Heart left ventricle (tissue), 13 donors: ENCODE data around the gene NUP43.

ENCODE experiments used
- POLR2A ChIP-seq, 2 donors: fragments of 450-650 bp; IDR thresholded peaks; one replicate each; pipeline ENCODE4 v1.6.1; 2017; ENCODE audit warnings: antibody characterized with exemption in 2 of 2, mild to moderate bottlenecking in 2 of 2, moderate library complexity in 2 of 2
- TF ChIP-seq, protein P1 (sequence below), 12 donors: fragments of 200-600 bp; sonication (generic) in 4 of 12; IDR thresholded peaks; one replicate each; pipeline versions ENCODE4 v1.5.0 to v1.8.0; 2018 to 2022; ENCODE audit warnings: antibody characterized with exemption in 12 of 12, mild to moderate bottlenecking in 5 of 12
- donor health status: ischemic (EF 13 %, LVEDD 7.1; RV severe dilation, severe dysfunction).
- donor health status: DM: no; HTN: yes; CAD: no.
- donor health status: DM: no; HTN: no; CAD: no.
- donor health status: ischemic (EF 25% LVEDD 6.9; RV normal size, moderate dysfunction).
- donor health status: ischemic (EF 25% LVEDD 5.7; RV mildly dilated, moderate dysfunction).
- donor health status: ischemic (EF 35%, LVEDD 5.7; RV mildly dilated, moderate dysfunction).
- donor health status: nonischemic (EF 11% LVEDD 7.7; RV severe dilation, severe dysfunction).
- donor health status: DM: yes; HTN: yes; CAD: no.
- donor health status: PGD.
- donor health status: ischemic (EF 29% LVEDD 5.4; RV normal size, mild dysfunction).
- donor health status: nonischemic (EF 23%, LVEDD 6.1; RV moderate dilation, normal function).

DNA sequence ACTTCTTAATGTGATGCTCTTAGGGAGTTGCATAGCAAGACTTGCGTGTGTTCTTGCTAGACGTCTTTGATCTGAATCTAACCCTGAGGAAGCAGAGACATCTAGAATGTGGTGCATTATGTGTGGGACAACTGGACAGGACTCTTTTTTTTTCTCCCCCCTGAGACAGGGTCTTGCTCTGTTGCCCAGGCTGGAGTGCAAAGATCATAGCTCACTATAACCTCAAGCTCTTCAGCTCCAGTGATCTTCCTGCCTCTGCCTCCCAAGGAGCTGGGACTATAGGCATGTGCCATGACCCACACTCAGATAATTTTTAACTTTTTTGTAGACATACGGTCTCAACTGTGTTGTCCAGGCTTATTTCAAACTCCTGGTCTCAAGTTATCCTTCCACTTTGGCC lies 37.2 kb upstream of the NUP43 start:
- TF ChIP-seq, protein P1, sequence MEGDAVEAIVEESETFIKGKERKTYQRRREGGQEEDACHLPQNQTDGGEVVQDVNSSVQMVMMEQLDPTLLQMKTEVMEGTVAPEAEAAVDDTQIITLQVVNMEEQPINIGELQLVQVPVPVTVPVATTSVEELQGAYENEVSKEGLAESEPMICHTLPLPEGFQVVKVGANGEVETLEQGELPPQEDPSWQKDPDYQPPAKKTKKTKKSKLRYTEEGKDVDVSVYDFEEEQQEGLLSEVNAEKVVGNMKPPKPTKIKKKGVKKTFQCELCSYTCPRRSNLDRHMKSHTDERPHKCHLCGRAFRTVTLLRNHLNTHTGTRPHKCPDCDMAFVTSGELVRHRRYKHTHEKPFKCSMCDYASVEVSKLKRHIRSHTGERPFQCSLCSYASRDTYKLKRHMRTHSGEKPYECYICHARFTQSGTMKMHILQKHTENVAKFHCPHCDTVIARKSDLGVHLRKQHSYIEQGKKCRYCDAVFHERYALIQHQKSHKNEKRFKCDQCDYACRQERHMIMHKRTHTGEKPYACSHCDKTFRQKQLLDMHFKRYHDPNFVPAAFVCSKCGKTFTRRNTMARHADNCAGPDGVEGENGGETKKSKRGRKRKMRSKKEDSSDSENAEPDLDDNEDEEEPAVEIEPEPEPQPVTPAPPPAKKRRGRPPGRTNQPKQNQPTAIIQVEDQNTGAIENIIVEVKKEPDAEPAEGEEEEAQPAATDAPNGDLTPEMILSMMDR (IDR thresholded peaks at IDR 0.05) = no peak
- no peak for TF ChIP-seq POLR2A (IDR thresholded peaks at IDR 0.05)
